Testis (tissue), 2 donors: Measurements from ENCODE around the gene BCAR3.

Source experiments
- CTCF ChIP-seq, 3 experiments: fragments of 450-650 bp in 2 of 3; fragments of 200-600 bp in 1 of 3; sonication (generic) in 1 of 3; IDR thresholded peaks; one replicate each; pipeline ENCODE4 v1.5.1; 2016 to 2019; ENCODE audit warnings: antibody characterized with exemption in 3 of 3, mild to moderate bottlenecking in 2 of 3, moderate library complexity in 1 of 3
- POLR2A ChIP-seq: fragments of 450-650 bp; IDR thresholded peaks from one replicate; pipeline ENCODE4 v1.6.1; 2017; ENCODE audit warnings: antibody characterized with exemption, mild to moderate bottlenecking, moderate library complexity

- TF ChIP-seq CTCF (IDR thresholded peaks at IDR 0.05) = no peak
- no peak for TF ChIP-seq POLR2A
Observed at GRCh38 chr1:93630168-93630567, 51.5 kb downstream of the BCAR3 start.
